Heart left ventricle (tissue), 13 donors: ENCODE data around the gene HYAL1.

Experiments used
- CTCF ChIP-seq, 12 donors: fragments of 200-600 bp; sonication (generic) in 4 of 12; IDR thresholded peaks; one replicate each; pipeline versions ENCODE4 v1.5.0 to v1.8.0; 2018 to 2022; ENCODE audit warnings: antibody characterized with exemption in 12 of 12, mild to moderate bottlenecking in 5 of 12
- POLR2A ChIP-seq, 2 donors: fragments of 450-650 bp; IDR thresholded peaks; one replicate each; pipeline ENCODE4 v1.6.1; 2017; ENCODE audit warnings: antibody characterized with exemption in 2 of 2, mild to moderate bottlenecking in 2 of 2, moderate library complexity in 2 of 2
- donor health status: ischemic (EF 13 %, LVEDD 7.1; RV severe dilation, severe dysfunction).
- donor health status: DM: no; HTN: yes; CAD: no.
- donor health status: DM: no; HTN: no; CAD: no.
- donor health status: ischemic (EF 25% LVEDD 6.9; RV normal size, moderate dysfunction).
- donor health status: ischemic (EF 25% LVEDD 5.7; RV mildly dilated, moderate dysfunction).
- donor health status: ischemic (EF 35%, LVEDD 5.7; RV mildly dilated, moderate dysfunction).
- donor health status: nonischemic (EF 11% LVEDD 7.7; RV severe dilation, severe dysfunction).
- donor health status: DM: yes; HTN: yes; CAD: no.
- donor health status: PGD.
- donor health status: ischemic (EF 29% LVEDD 5.4; RV normal size, mild dysfunction).
- donor health status: nonischemic (EF 23%, LVEDD 6.1; RV moderate dilation, normal function).

GRCh38 chr3:50297896-50298725, 5.3 kb downstream of the HYAL1 start:
- TF ChIP-seq CTCF (IDR thresholded peaks at IDR 0.05), result peak in 1 of 12 donors; percentile 5
- TF ChIP-seq POLR2A (IDR thresholded peaks at IDR 0.05), result no peak
